GM18502 (cell line): Measurements from ENCODE around the gene AFG1L.

Experiments
- ATAC-seq: cut with Tn5 transposase; IDR thresholded peaks from one replicate; pipeline ENCODE4 v1.9.1; 2021; ENCODE audit warnings: mild to moderate bottlenecking; ENCODE audit not compliant: unreplicated experiment, poor library complexity

Gene AFG1L

DNA sequence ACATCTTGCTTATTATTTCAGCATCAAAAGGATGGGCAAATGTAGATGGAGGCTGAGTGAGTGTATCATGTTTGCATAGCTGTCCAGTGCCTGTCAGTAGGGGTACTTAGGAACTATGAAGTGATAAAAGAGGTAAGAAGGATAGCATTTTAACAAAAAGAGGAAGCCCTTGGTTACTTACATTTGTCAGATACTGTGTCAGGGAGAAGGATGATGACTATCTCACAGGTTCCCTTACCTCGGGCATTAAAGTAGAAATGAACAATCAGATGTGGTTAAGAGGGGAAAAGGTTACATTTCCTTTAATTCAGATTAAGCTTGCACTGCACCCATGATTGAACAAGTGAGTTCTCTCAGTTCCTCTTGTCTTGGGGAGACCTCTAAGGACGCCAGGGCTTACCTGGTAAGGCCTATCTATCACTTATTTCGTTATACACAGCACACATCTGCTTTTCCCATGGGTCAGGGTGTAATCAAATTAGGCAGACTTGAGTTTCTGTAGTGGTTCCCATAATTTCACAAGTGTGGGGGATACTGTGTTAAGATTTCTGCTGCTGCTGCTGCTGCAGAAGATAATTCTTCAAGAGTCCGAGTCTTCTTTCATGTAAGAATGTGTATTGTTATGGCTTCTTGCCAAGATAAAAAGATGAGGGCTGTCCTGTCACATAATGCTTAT is 270.4 kb downstream of the AFG1L start:
- ATAC-seq, result peak; percentile 65

DNA sequence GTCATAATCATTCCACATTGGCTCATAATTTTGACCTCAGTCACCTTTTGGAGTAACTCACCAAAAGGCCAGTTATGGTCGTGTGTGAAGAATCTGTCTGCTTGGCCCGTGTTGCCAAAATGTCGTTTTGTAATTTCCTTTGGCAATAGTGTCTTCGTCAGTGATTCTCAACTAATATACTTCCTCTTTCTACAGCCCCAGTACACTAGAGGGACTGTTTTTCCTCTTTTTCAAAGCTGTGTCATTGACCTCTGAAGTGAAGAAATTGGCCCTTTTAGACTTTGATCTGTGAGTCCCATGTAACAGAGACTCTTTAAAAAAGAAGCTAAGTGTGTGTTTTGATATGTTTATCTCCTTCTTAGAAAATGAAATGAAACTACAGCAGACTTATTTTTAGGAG is 271.0 kb downstream of the AFG1L start:
- ATAC-seq, result no peak

DNA sequence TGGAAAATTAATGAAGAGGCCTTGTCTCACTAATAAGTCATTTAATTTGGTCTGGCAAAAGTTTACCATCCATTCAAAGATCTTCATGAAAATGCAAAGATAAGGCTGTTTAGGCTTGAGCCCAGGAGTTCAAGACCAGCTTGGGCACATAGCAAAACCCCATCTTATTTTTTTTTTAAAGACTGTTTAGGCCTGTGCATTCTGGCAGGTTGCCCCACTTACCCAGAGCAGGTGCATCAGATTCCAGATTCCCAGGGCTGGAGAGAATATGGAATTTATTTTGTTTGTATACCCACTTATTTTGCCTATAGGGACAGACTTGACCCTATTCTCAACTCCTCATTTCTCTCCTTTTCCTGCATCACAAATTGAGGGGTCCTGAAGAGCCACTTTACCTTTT is 271.6 kb downstream of the AFG1L start:
- no peak for ATAC-seq

- ATAC-seq, result no peak
Observed at GRCh38 chr6:108568101-108568500, 273.2 kb downstream of the AFG1L start.

- ATAC-seq, result no peak
Observed at GRCh38 chr6:108568551-108569305, 273.9 kb downstream of the AFG1L start.

DNA sequence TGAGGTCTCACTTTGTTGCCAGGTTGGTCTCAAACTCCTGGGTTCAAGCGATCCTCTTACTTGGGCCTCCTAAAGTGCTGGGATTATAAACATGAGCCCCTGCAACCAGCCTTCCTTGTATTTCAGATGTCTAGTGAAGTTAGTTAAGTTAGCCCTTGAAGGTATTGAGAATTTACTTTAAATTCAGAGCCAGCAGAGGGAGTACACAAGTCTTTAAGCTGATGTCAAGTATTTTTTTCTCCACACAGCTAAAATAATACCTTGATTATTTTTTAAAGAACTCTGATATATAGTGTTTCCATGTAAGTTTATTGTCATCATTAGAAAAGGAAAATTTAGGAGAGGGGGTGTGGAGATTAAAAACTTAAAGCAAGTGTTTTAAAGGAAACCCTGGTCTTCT is 275.7 kb downstream of the AFG1L start:
- ATAC-seq, result no peak

- no peak for ATAC-seq
Observed at GRCh38 chr6:108574457-108575141, 279.7 kb downstream of the AFG1L start.
